T47D (cell line): ENCODE data around the gene LCN10.

ENCODE experiments used
- DNase-seq, 2 experiments: peaks; one replicate each; pipeline versions ENCODE4 v3.0.0 to v3.0.0-alpha.2; 2011 to 2012; ENCODE audit warnings: low read depth in 1 of 2, low spot score in 1 of 2
- JUND ChIP-seq: IDR thresholded peaks from 2 replicates; pipeline ENCODE4 v1.6.1; 2012; ENCODE audit warnings: low read depth
- in situ Hi-C: cut with HindIII; loops from 2 replicates; pipeline ENCODE4 v1.10.0; 2016; ENCODE audit warnings: low sequenced_read_pairs, low pct_unique_long_range_greater_than_20kb

The LCN10 gene

GRCh38 chr9:136693490-136694162 is 49.1 kb downstream of the LCN10 start:
- no peak for TF ChIP-seq JUND
- DNase-seq, result peak in 1 of 2 experiments; percentile 47
- in situ Hi-C loops, result no loop called here

- DNase-seq, result no peak
- TF ChIP-seq JUND, result no peak
- in situ Hi-C loops, result no loop called here
Observed at GRCh38 chr9:136693135-136693489, 49.6 kb downstream of the LCN10 start.

DNA sequence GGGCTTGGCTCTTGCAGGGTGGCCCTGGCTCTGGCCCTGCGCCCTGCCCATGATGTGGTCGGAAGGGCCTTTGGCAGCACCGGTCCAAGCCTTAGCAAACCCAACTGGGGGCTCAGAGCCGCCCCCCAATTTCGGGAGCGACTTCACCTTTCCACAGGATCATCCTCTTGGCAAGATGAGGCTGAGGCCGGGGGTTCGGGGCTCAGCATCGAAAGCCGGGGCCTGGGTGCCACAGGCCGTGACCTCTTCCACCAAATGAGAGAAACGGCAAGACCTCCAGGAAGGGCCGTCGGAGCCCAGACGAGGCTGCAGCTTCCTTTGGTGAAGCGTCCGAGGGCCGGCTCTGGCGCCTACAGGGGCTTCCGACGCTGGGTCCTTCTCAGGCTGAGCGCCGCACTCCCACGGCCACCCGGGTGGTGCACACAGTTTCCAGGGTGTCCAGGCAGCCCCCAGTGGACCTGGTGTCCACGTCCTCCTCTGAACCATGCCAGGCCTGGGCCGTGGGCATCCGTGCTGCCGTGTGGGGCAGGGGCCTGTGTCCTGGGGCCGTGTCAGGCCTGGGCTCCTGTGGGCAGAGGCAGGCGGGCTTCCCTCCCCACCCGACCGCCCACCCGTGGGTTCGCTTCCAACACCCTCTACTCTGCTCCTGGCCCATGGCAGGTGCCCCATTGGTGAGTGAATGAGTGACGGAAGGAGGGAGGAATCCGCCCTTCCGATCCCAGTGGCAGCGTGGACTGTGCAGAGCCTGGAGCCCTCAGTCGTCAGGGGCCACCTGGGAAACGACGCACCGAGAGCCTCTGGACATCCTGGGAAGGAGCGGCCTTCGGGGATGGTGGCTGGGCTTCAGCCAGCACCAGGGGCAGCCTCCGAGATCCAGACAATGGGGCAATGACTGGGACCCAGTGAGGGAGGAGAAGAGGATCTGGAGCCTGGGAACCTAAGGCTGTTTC is 50.3 kb downstream of the LCN10 start:
- in situ Hi-C loops, result no loop called here
- DNase-seq, result no peak

DNA sequence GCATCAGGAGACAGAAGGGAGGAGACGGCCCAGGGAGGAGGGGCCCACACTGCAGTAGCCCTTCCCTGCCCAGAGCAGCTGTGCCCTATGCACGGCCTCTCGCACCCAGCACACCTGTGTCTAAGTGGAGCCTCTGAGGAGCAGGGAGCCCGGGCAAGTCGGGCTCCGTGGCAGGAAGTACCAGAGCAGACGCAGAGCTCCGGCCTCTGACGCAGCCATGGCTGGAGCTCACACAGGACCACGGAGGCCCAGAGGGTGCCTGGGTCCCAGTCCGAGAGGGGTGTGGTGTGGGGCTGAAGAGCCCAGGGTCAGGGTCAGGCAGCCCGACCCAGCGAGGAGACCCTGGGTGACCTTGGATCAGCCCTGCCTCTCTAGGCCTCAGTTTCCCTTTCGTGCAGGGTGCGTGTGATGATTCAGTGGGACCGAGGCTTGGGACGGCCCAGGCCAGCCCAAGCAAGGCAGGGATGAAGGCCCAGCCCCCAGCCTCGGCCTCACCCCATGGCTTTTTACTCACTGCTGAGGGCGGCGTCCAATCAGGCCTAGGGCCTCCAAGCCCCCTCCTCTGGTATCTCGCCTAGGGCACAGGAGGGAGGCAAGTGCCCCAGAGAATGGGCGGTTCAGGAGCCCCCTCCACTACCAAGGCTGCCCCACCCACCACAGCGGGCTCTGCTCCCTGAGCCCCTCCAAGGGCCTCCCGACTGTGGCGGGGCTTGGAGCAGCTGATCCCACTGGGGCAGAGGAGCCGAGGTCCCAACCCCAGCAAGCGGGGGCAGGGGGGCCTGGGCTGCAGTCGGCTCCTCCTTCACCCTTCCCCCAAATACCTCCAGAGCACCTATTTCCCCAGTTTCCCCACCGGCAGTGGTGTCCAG is 51.2 kb downstream of the LCN10 start:
- in situ Hi-C loops, result no loop called here
- no peak for TF ChIP-seq JUND
- DNase-seq, result no peak

More for the DNA sequence above, 50.3 kb downstream of the LCN10 start:
- TF ChIP-seq JUND, result no peak

GRCh38 chr9:136690806-136691261 is 51.9 kb downstream of the LCN10 start:
- no peak for TF ChIP-seq JUND
- in situ Hi-C loops, result no loop called here
- no peak for DNase-seq

DNA sequence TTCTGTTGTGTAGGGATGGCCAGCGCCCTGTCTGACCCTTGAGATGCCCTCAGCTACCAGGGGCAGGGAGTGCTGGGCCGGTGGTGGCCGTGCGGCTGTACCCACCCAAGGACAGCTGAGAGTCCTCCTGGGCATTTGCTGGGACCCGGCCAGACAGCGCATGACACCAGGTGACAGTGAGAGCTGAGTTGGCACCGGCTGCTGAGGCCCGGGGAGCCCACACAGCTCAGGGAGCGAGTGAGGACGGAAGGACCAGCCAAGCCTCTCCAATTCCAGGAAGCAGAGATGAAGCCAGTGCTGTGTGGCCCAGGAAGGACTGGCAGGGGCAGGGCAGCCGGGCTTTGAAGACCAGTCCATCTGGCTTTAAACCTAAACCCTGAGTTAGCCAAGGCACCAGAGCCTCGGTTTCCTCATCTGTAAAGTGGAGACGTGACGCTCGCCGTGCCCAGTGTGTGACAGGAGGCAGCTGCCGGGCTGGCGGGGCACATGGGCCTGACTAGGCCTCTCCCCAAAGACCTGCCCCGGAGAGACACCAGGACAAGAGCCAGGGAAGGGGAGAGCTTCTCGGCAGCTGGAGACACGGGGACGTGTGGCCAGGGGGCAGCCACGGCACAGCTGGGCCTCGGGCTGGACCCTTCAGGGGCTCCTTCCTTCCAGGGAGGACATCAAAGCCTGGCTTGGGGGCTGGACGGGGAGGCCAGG is 52.5 kb downstream of the LCN10 start:
- in situ Hi-C loops, result no loop called here
- DNase-seq, result no peak
- TF ChIP-seq JUND, result no peak

- DNase-seq, result no peak
- no peak for TF ChIP-seq JUND
- in situ Hi-C loops, result no loop called here
Observed at GRCh38 chr9:136689108-136689460, 53.7 kb downstream of the LCN10 start.

DNA sequence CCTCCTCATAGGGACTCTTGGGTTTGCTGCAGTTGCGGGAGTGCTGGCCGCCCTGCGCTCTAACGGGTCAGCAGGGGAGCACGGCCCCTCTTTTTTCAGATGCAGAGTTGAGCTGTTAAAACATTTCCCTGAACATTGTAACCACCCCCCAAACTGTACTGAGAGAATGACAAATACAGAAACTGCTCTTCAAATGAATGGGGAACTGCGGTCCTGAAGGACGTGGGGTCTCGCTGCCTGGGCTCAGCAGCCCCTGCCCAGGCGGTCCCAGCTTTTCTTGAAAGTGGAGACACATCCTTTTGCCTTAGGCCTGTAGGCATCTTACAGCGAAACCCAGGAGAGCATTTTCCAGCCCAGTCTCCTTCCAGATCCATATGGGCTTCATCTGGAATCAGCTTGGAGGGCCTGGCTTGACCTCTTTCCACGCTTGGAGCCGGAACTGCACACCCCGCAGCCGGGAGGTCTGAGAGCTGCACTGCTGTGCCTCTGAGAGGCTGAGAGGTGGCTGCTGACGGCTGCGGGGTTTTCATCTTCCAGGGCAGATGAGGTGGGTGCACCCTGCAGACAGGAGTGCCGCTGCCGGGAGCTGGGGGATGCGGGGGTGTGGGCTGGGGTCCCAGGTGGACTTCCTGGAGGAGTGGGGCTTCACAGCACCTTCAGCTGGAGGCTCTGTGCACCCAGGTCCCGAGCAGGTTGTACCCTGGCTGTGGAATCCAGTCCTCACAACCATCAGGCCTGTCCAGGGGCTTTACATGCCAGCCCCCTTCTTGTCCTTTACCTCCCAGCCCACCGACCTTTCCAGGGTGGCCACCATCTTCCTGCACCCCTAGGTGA is 54.2 kb downstream of the LCN10 start:
- in situ Hi-C loops, result no loop called here
- no peak for TF ChIP-seq JUND
- no peak for DNase-seq
